ENCODE data around the gene RNFT2. TPM values are rescaled to one million over a fixed set of nuclear protein-coding genes. Genes with fewer than 3 reads are reported as not detected.

Gene RNFT2
- total RNA-seq, 4 donors from 2014 or later, result 0.68 to 1.2 (median 1.2) TPM; not detected in 1

DNA sequence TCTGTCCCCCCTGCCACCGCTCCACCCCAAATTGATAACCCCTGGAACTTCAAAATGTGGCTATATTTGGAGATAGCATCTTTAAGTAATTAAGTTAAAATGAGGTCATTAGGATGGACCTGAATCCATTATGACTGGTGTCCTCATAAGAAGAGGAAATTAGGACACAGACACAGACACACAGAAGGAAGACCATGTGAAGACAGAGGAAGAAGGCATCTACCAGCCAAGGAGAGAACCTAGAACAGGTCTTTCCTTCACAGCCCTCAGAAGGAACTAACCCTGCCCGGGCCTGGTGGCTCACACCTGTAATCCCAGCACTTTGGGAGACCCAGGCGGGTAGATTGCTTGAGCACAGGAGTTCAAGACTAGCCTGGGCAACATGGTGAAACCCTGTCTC, 146.8 kb downstream of the RNFT2 start:
- no peak for TF ChIP-seq POLR2A (IDR thresholded peaks at IDR 0.05)
- TF ChIP-seq, protein P1, sequence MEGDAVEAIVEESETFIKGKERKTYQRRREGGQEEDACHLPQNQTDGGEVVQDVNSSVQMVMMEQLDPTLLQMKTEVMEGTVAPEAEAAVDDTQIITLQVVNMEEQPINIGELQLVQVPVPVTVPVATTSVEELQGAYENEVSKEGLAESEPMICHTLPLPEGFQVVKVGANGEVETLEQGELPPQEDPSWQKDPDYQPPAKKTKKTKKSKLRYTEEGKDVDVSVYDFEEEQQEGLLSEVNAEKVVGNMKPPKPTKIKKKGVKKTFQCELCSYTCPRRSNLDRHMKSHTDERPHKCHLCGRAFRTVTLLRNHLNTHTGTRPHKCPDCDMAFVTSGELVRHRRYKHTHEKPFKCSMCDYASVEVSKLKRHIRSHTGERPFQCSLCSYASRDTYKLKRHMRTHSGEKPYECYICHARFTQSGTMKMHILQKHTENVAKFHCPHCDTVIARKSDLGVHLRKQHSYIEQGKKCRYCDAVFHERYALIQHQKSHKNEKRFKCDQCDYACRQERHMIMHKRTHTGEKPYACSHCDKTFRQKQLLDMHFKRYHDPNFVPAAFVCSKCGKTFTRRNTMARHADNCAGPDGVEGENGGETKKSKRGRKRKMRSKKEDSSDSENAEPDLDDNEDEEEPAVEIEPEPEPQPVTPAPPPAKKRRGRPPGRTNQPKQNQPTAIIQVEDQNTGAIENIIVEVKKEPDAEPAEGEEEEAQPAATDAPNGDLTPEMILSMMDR (IDR thresholded peaks at IDR 0.05), result no peak
- no peak overlapping the region for H3K4me3 ChIP-seq (ENCODE audit: low read depth, poor library complexity, severe bottlenecking)
- 91% methylated on average over 3 of the region's 3 CpGs for WGBS, 2 donors
- intact Hi-C loops (cut with DNase I; ENCODE audit: low total_unique reads), result no loop called here
- no peak for DNase-seq (ENCODE audit: low spot score in 2 of 2)

DNA sequence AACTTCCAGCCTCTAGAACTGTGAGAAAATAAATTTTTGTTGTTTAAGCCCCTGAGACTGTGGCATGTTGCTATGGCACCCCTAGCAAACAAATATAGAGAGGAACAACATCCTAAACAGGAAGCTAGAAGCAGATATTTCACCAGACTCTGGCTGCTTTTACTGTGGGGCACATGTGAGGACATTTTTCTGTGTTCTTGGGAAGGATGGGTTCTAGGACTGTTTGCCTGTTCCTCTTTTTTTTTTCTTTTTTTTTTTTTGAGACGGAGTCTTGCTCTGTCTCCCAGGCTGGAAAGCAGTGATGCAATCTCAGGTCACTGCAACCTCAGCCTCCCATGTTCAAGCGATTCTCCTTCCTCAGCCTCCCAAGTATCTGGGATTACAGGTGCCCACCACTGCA, 147.4 kb downstream of the RNFT2 start:
- TF ChIP-seq, protein P1 (IDR thresholded peaks at IDR 0.05), result no peak
- WGBS, 2 donors, result 70 to 77% methylated on average over 2 of the region's 2 CpGs
- intact Hi-C loops (cut with DNase I; ENCODE audit: low total_unique reads), result no loop called here
- no peak overlapping the region for H3K4me3 ChIP-seq (ENCODE audit: low read depth, poor library complexity, severe bottlenecking)
- DNase-seq (ENCODE audit: low spot score in 2 of 2), result no peak

DNA sequence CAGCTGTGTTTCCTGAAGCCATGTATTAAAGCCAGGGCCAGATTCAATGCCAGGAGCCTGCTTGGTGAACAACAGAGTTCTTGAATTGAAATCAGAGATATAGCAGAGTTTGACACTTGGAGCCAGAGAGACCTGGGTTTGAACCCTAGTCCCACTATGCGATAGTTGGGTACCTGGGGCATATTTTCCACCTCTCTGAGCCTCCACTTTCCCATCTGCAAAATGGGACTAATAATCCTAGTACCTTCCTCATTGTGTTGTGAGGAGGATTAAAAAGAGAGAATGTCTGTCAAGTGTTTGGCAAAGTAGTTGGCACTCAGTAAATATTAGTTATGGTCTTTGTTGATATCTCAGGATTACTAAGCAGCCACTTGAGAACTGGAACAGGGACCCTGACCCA, 149.1 kb downstream of the RNFT2 start:
- DNase-seq (ENCODE audit: low spot score in 2 of 2), result no peak
- intact Hi-C loops (cut with DNase I; ENCODE audit: low total_unique reads), result no loop called here
- TF ChIP-seq, protein P1 (IDR thresholded peaks at IDR 0.05), result no peak
- no peak for TF ChIP-seq POLR2A (IDR thresholded peaks at IDR 0.05)
- H3K4me3 ChIP-seq (ENCODE audit: low read depth, poor library complexity, severe bottlenecking), result no peak overlapping the region
- WGBS, 2 donors, result 86 to 94% methylated on average over 1 of the region's 1 CpG

DNA sequence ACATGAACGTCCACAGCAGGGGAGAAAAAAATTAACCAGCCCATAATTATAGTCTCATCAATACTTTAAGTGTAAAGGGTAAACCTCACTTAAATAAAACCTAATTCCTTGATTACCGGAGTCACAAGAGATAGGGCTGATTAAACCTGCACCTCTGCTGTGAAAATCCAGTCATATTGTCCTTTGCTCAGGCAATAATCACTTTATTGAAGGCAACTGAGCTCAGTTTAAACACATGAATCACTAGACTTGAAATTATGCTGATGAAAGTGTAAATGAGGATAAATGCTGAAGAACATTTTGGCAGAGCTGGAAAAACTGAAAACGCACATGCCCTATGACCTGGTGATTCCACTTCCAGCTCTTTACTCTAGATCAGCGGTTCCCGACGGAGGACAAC, 149.8 kb downstream of the RNFT2 start:
- TF ChIP-seq, protein P1 (IDR thresholded peaks at IDR 0.05), result no peak
- TF ChIP-seq POLR2A (IDR thresholded peaks at IDR 0.05), result no peak
- DNase-seq (ENCODE audit: low spot score in 2 of 2), result no peak
- intact Hi-C loops (cut with DNase I; ENCODE audit: low total_unique reads), result no loop called here
- WGBS, 2 donors, result 75 to 83% methylated on average over 6 of the region's 6 CpGs
- no peak overlapping the region for H3K4me3 ChIP-seq (ENCODE audit: low read depth, poor library complexity, severe bottlenecking)

DNA sequence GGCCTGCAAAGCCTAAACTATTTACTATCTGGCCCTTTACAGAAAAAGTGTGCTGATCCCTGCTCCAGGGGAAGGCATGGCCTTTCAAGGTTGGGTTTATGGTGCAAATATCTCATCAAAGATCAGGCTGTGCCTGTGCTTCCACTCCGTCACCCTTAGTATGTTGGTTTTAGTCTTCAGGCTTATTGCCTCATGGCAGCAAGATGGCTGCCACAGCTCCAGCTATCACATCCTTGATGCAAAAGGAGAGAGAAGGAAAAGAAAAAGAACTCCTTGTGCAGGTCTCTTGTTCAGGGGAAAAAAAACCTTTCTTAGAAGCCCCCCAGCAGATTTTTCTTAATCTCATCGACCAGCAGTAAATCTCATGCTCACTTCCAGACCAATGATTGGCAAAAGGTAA, 152.2 kb downstream of the RNFT2 start:
- intact Hi-C loops (cut with DNase I; ENCODE audit: low total_unique reads), result no loop called here
- TF ChIP-seq, protein P1 (IDR thresholded peaks at IDR 0.05), result no peak
- TF ChIP-seq POLR2A (IDR thresholded peaks at IDR 0.05), result no peak
- 93 to 95% methylated on average over 2 of the region's 2 CpGs for WGBS, 2 donors
- no peak for DNase-seq (ENCODE audit: low spot score in 2 of 2)
- no peak overlapping the region for H3K4me3 ChIP-seq (ENCODE audit: low read depth, poor library complexity, severe bottlenecking)

DNA sequence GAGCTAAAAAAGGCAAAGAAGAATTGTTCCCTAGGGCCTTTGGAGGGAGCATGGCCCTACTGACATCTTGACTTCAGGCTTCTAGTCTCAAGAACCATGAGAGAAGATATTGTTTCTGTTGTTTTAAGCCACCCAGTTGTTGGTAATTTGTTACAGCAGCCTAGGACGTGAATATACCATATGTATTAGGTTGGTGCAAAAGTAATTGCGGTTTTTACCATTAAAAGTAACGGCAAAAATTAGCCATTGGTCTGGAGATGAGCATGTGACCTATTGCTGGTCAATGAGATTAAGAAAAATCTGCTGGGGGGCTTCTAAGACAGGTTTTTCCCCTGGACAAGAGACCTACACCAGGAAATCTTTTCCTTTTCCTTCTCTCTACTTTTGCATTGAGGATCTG, 152.9 kb downstream of the RNFT2 start:
- WGBS, 2 donors, result 83 to 88% methylated on average over 3 of the region's 3 CpGs

More for the DNA sequence above, 152.9 kb downstream of the RNFT2 start:
- no peak overlapping the region for H3K4me3 ChIP-seq (ENCODE audit: low read depth, poor library complexity, severe bottlenecking)
- no peak for DNase-seq (ENCODE audit: low spot score in 2 of 2)
- intact Hi-C loops (cut with DNase I; ENCODE audit: low total_unique reads), result no loop called here
- TF ChIP-seq, protein P1 (IDR thresholded peaks at IDR 0.05), result no peak
- TF ChIP-seq POLR2A (IDR thresholded peaks at IDR 0.05), result no peak

Data from lower leg skin (tissue), 4 donors.